Esophagus (tissue), 2 donors: Measurements from ENCODE around the gene MBNL2. TPM values are rescaled to one million over a fixed set of nuclear protein-coding genes. Genes with fewer than 3 reads are reported as not detected.
"Not testable (repeated sequence)": the region's sequence is repeated elsewhere in the genome, so short reads cannot be mapped to it uniquely, and the experiment has no call there.

Experiments used
- H3K27ac ChIP-seq, 2 donors: one replicate each; pipeline ENCODE4 v1.5.1; 2013; ENCODE audit warnings: low read depth in 2 of 2, mild to moderate bottlenecking in 2 of 2, inconsistent platforms in 1 of 2, low read length in 1 of 2, moderate library complexity in 1 of 2
- H3K27me3 ChIP-seq, 2 donors: one replicate each; pipeline ENCODE4 v1.6.1; 2013; ENCODE audit warnings: low read length in 2 of 2, control low read depth in 1 of 2, mild to moderate bottlenecking in 1 of 2; ENCODE audit not compliant: insufficient read depth in 2 of 2, control insufficient read depth in 1 of 2
- H3K36me3 ChIP-seq, 2 donors: one replicate each; pipeline ENCODE4 v1.6.1; 2013; ENCODE audit warnings: low read length in 1 of 2; ENCODE audit not compliant: control insufficient read depth in 2 of 2, insufficient read depth in 2 of 2
- H3K4me1 ChIP-seq, 2 donors: one replicate each; pipeline ENCODE4 v1.6.1; 2013; ENCODE audit warnings: low read length in 1 of 2; ENCODE audit not compliant: control insufficient read depth in 2 of 2, insufficient read depth in 2 of 2
- H3K4me3 ChIP-seq, 2 donors: one replicate each; pipeline ENCODE4 v1.5.1; 2013; ENCODE audit warnings: low read length in 2 of 2, mild to moderate bottlenecking in 2 of 2, low read depth in 1 of 2, moderate library complexity in 1 of 2
- H3K9me3 ChIP-seq, 2 donors: one replicate each; pipeline ENCODE4 v1.6.1; 2013; ENCODE audit warnings: mild to moderate bottlenecking in 2 of 2, low read depth in 1 of 2, low read length in 1 of 2, moderate library complexity in 1 of 2; ENCODE audit not compliant: control insufficient read depth in 2 of 2, insufficient read depth in 1 of 2
- WGBS, 2 donors: extraction: QIAGEN DNeasy Blood & Tissue Kit; methylation state at CpG; one replicate each; pipeline ENCODE4 v1.1.7; 2013; 5-methylcytosine and 5-hydroxymethylcytosine counted together
- polyA plus RNA-seq, 2 donors: library from polyadenylated mRNA; stranded (reverse); fragments of 200-250 nt; gene quantifications; one replicate each; pipeline ENCODE4 v1.2.3, GENCODE V29; 2013
- donor health status: healthy with polysubstance abuse.
- donor health status: Bipolar disorder and iron deficiency.

Gene MBNL2
- polyA plus RNA-seq, 2 donors = 4.9 to 10.3 TPM

DNA sequence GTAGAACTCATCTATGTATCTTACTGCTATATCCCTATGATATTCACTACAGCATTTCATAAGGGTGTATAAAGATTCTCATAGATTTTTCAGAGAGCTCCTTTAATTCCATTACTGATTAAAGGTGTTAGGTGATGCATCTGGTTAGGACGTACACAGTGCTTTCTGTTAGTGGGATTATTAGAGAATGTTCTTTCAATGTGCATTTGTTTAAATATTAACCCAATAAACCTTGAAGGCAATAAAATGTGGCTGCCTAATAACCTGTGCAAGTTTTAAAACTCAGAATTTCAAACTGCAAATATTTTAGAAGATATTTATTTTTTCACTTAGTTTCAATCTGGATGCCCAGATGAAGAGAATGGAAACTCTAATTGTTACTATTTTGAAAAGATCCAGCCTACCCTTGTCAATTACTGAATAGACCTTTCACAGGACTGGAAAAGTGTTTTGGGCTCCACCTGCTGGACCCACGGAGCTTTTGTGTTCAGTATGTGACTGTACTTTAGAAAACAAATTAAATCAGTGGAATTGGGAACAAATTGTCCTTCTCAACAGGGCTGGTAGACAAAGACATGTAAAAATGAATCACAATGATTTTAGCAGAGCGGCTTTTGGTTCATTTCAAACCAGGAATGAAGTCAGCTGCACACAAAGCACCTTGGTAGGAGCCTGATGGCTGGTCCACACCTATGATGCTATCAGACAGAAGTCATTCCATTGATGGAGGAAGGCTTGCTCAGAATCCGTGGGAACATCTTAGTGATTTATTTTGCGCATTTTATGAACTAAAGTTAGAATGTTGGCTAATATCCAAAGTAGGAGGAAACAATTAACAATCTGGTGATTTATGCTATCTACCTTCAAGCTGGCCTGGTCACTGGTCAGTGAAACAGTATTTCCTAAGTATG lies 122.4 kb downstream of the MBNL2 start:
- H3K36me3 ChIP-seq = peaks cover 2 to 12% of the 10 kb centered on the region in 2 donors
- H3K4me3 ChIP-seq = no peak overlapping the region
- H3K27me3 ChIP-seq = no peaks in the 10 kb centered on the region
- no peaks in the 10 kb centered on the region for H3K4me1 ChIP-seq
- WGBS, 2 donors = 35 to 41% methylated on average over 5 of the region's 5 CpGs
- no peak overlapping the region for H3K27ac ChIP-seq
- H3K9me3 ChIP-seq = no peaks in the 10 kb centered on the region

DNA sequence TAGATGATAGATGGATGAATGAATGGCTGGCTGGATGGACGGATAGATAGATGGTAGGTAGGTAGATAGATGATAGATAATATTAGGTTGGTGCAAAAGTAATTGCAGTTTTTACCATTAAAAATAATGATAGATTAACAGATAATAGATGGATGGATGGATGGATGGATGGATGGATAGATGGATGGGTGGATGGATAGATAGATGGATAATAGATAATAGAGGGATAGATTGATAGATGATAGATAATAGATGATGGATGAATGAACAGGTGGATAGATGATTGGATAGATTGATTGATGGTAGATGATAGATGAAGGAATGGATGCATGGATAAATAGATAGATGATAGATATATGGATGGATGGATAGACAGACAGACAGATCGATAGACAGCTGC lies 124.0 kb downstream of the MBNL2 start:
- H3K36me3 ChIP-seq = peaks cover 6 to 12% of the 10 kb centered on the region in 2 donors
- H3K27me3 ChIP-seq = no peaks in the 10 kb centered on the region
- WGBS, 2 donors = 98% methylated on average over 2 of the region's 2 CpGs

DNA sequence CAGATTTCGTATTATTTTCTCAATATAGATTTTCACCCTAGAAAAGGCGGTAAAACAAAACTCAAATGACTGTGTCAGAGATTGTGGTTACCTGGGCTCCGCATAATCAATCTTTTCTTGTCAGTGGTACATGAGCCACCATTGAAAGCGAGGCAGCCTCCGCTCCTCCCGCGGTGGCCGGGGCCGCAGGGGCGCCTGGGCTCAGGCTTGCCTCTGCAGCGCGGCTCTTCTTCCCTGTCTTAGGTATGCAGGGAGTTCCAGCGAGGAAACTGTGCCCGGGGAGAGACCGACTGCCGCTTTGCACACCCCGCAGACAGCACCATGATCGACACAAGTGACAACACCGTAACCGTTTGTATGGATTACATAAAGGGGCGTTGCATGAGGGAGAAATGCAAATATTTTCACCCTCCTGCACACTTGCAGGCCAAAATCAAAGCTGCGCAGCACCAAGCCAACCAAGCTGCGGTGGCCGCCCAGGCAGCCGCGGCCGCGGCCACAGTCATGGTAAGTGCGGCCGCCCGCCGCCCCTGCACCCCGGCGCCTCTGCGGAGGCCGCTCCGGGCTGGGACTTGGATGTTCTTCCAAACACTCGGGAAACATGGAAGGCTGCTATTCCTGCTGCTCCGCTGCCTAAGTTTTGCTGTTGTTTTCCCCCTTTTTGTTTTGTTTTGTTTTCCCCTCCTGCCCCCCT lies 124.6 kb downstream of the MBNL2 start:
- Histone ChIP-seq H3K27ac (no peak overlapping the region), H3K9me3 (no peaks in the 10 kb centered on the region), H3K4me3 (no peak overlapping the region), H3K27me3 (no peaks in the 10 kb centered on the region), H3K36me3 (peaks cover 6 to 12% of the 10 kb centered on the region in 2 donors), H3K4me1 (no peaks in the 10 kb centered on the region)
- 95% methylated on average over 39 of the region's 39 CpGs for WGBS, 2 donors

More for the DNA sequence above, 124.0 kb downstream of the MBNL2 start:
- Histone ChIP-seq H3K27ac (no peak overlapping the region), H3K4me1 (no peaks in the 10 kb centered on the region), H3K4me3 (no peak overlapping the region), H3K9me3 (no peaks in the 10 kb centered on the region)

DNA sequence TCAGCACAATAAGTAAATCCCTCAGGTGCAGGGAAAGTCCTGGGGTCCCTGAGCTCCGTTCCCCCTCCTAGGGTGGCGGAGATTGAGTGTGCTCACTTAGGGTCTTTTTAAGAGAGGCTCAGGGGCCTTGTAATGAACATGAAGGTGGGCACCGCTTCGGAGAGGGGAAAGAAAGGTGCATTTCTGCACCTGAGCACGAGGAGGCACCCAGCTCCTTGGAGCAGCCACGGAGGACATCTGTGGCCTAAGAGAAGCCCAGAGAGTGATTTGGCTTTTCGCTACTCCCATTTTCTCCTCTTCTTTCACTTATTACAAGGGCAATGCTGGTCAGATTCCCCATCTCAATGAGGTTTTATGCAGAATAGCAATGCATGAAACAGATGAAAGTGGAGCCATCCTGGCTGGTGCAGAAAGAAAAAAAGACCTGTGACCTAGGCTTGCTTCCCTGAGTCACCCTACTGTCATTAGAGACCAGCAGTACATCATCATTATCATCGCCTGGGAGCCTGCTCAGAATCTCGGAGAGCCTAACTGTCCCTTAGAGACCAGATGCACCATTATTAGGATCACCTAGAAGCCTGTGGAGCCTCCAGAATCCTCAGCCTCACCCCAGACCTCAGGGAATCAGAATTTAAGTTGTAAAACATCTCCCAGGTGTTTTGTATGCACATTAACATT lies 125.3 kb downstream of the MBNL2 start:
- H3K36me3 ChIP-seq = peaks cover 6 to 12% of the 10 kb centered on the region in 2 donors
- 90 to 91% methylated on average over 9 of the region's 9 CpGs for WGBS, 2 donors

DNA sequence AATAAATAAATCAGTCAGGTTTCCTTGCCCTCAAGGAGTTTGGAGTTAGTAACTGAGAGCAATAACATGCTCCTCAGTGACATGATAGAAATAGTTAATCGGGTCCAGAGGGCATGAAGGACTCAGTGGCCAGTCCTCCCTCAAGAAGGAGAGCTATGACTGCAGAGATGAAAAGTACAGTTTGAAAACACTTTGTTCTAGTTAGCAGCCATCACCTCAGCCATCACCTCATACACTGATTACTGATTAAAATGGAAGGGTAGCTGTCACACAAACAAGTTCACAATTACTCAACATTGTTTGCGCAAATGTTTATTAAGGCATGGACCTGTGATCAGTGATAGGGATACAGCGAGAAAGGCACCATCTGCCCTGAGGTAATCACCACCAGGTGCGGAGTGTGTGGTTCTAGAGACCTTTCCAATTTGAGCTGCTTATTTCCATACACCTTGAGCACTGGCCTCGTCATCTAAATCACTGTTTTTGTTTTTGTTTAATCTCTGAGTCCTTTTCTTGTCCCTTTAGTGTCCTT lies 126.5 kb downstream of the MBNL2 start:
- Histone ChIP-seq H3K27me3 (no peaks in the 10 kb centered on the region), H3K4me3 (no peak overlapping the region)

More for the DNA sequence above, 125.3 kb downstream of the MBNL2 start:
- no peaks in the 10 kb centered on the region for H3K27me3 ChIP-seq
- H3K9me3 ChIP-seq = no peaks in the 10 kb centered on the region
- no peak overlapping the region for H3K27ac ChIP-seq
- H3K4me3 ChIP-seq = no peak overlapping the region
- H3K4me1 ChIP-seq = no peaks in the 10 kb centered on the region

DNA sequence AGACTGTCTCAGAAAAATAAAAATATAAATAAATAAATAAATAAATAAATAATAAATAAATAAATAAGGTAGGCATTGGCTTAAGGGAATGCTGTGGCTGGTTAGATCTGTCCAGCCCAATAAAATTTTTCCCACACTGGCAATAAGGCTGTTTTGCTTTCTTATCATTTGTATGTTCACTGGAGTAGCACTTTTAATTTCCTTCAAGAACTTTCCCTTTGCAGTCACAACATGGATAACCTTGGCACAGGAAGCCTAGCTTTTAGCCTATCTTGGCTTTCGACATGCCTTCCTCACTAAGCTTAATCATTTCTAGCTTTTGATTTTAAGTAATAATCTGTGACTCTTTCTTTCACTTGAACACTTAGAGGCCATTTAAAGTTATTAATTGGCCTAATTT lies 129.9 kb downstream of the MBNL2 start:
- not testable (repeated sequence) for H3K4me1 ChIP-seq, H3K27me3 ChIP-seq, H3K9me3 ChIP-seq, H3K4me3 ChIP-seq, H3K36me3 ChIP-seq, H3K27ac ChIP-seq
- WGBS, 2 donors = 59 to 76% methylated on average over 1 of the region's 1 CpG

More for the DNA sequence above, 126.5 kb downstream of the MBNL2 start:
- Histone ChIP-seq H3K4me1 (no peaks in the 10 kb centered on the region), H3K36me3 (peaks cover 6 to 10% of the 10 kb centered on the region in 2 donors), H3K27ac (no peak overlapping the region), H3K9me3 (no peaks in the 10 kb centered on the region)
- WGBS, 2 donors = 87 to 96% methylated on average over 5 of the region's 5 CpGs

DNA sequence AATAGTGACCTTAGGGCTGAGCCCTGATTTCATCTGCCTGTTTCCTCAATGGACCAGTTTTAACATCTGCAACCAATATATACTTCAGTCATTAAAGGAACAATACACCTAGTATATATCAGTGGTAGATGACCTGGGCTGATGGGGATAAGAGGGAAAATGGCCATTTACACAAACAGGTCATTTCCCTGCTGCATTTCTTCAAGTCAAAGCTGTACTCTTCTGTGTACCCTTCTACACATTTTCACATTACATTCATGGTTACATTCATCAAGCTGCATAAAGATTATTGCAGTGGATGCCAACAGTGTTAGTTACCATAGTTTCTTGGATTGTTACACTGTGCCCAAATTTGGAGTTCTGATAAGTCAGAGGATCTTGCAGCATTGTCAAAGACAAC lies 130.7 kb downstream of the MBNL2 start:
- Histone ChIP-seq H3K4me3 (no peak overlapping the region), H3K27me3 (no peaks in the 10 kb centered on the region), H3K27ac (no peak overlapping the region), H3K4me1 (no peaks in the 10 kb centered on the region), H3K9me3 (no peaks in the 10 kb centered on the region), H3K36me3 (peaks cover 9% of the 10 kb centered on the region in 2 donors)

DNA sequence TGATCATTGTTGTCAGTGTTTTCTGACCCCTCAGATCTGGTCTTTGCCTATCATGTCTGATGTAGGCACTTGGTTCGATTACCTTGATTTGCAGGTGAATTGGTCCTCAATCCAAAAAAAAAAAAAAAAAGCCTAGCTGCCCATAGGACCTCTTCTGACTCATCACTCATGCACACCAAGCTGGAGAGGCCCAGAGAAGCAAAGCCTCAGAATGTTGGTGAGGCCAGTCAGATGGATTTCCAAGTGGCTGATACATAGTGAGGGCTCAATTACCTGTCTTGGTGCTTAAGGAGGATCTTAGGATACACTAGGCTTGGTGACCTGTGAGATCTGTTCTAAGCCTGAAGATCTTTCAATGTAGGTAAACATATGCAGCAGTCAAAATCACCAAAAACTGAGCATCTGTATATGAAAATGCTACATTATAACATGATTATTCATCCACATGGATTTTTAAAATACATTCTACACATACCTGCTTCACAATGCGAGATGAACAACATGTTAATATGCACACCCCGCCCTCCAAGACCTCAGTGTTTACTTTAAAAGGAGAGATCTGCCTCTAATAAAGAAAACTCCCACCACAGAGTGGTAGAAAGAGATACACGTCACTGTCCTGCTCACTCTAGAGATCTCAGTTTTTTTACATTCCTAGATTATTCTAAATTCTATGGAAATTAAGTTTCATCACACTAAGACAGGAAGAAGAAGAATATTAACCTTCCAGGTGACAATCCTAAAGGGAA lies 132.0 kb downstream of the MBNL2 start:
- 90 to 92% methylated on average over 4 of the region's 4 CpGs for WGBS, 2 donors

DNA sequence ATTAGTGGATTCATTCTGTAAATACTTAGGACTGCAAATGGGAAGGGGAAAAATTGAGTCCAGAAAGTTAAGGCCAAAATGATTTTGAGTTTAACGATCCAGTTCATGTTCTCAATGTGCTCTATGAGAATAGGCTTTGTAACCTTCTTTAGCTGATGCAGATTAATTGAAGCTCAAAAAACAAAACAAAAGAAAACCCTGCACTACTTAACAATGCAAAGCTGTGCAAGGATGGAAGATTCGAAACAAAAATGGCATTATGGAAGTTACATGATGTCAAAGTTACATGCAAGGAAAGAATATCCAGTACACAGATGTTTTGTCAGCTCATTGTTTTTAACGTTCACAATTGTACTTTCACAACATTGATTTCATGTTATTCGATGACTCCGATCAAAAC lies 132.7 kb downstream of the MBNL2 start:
- WGBS, 2 donors = 87 to 90% methylated on average over 5 of the region's 5 CpGs
- Histone ChIP-seq H3K36me3 (peaks cover 4 to 5% of the 10 kb centered on the region in 2 donors), H3K27me3 (no peaks in the 10 kb centered on the region)

More for the DNA sequence above, 132.0 kb downstream of the MBNL2 start:
- no peak overlapping the region for H3K4me3 ChIP-seq
- H3K27me3 ChIP-seq = no peaks in the 10 kb centered on the region
- H3K4me1 ChIP-seq = no peaks in the 10 kb centered on the region
- no peaks in the 10 kb centered on the region for H3K9me3 ChIP-seq
- H3K36me3 ChIP-seq = peaks cover 5 to 9% of the 10 kb centered on the region in 2 donors
- H3K27ac ChIP-seq = no peak overlapping the region

More for the DNA sequence above, 132.7 kb downstream of the MBNL2 start:
- H3K4me1 ChIP-seq = no peaks in the 10 kb centered on the region
- no peaks in the 10 kb centered on the region for H3K9me3 ChIP-seq
- H3K27ac ChIP-seq = no peak overlapping the region
- no peak overlapping the region for H3K4me3 ChIP-seq
